HepG2 (cell line): ENCODE measurements around the gene TSKU. TPM values are rescaled to one million over a fixed set of nuclear protein-coding genes. Genes with fewer than 3 reads are reported as not detected.

ENCODE experiments used
- AFF4 ChIP-seq: sonication (generic); formaldehyde crosslinking; IDR thresholded peaks from 2 replicates; pipeline ENCODE4 v1.4.0; 2020; ENCODE audit warnings: missing genetic modification reagents
- BORCS8-MEF2B ChIP-seq: sonication (generic); formaldehyde crosslinking; IDR thresholded peaks from 2 replicates; pipeline ENCODE4 v1.8.0; 2022; ENCODE audit warnings: mild to moderate bottlenecking, missing genetic modification reagents
- GABPB1 ChIP-seq: IDR thresholded peaks from 2 replicates; pipeline ENCODE4 v1.6.1; 2016; ENCODE audit warnings: mild to moderate bottlenecking, missing genetic modification reagents, moderate library complexity, missing compliant biosample characterization
- HMG20B ChIP-seq: conservative IDR thresholded peaks from 2 replicates; pipeline ENCODE4 v1.6.1; 2016; ENCODE audit warnings: missing genetic modification reagents, missing compliant biosample characterization
- KDM5A ChIP-seq: fragments of 200-600 bp; sonication (generic); IDR thresholded peaks from 2 replicates; pipeline ENCODE4 v1.7.0; 2018; ENCODE audit warnings: antibody characterized with exemption, mild to moderate bottlenecking, low read length, borderline replicate concordance
- KDM5B ChIP-seq: sonication (generic); formaldehyde crosslinking; IDR thresholded peaks from 2 replicates; pipeline ENCODE4 v1.4.0; 2020; ENCODE audit warnings: missing genetic modification reagents, mild to moderate bottlenecking, borderline replicate concordance
- KLF11 ChIP-seq: IDR thresholded peaks from 2 replicates; pipeline ENCODE4 v1.6.1; 2016; ENCODE audit warnings: missing compliant biosample characterization
- MYC ChIP-seq: sonication (generic); formaldehyde crosslinking; IDR thresholded peaks from 2 replicates; pipeline ENCODE4 v1.9.0; 2021; ENCODE audit warnings: missing genetic modification reagents, borderline replicate concordance
- PRDM4 ChIP-seq: sonication (generic); formaldehyde crosslinking; IDR thresholded peaks from 2 replicates; pipeline ENCODE4 v1.9.0; 2021; ENCODE audit warnings: missing genetic modification reagents, borderline replicate concordance
- RELA ChIP-seq: sonication (generic); formaldehyde crosslinking; IDR thresholded peaks from 2 replicates; pipeline ENCODE4 v1.4.0; 2020; ENCODE audit warnings: missing genetic modification reagents
- SP1 ChIP-seq, 2 experiments: fragments of 450-650 bp in 1 of 2; sonication (generic) in 1 of 2; formaldehyde crosslinking in 1 of 2; IDR thresholded peaks; 2 replicates each; pipeline versions ENCODE4 v1.4.0 to v1.6.1; 2016 to 2020; ENCODE audit warnings: missing genetic modification reagents in 1 of 2
- YEATS2 ChIP-seq: sonication (generic); formaldehyde crosslinking; IDR thresholded peaks from 2 replicates; pipeline ENCODE4 v1.4.0; 2020; ENCODE audit warnings: missing genetic modification reagents, borderline replicate concordance
- ZFX ChIP-seq: sonication (generic); formaldehyde crosslinking; IDR thresholded peaks from 2 replicates; pipeline ENCODE4 v1.4.0; 2020; ENCODE audit warnings: mild to moderate bottlenecking, low read depth, missing genetic modification reagents, moderate library complexity
- ZFY ChIP-seq: sonication (generic); formaldehyde crosslinking; IDR thresholded peaks from 2 replicates; pipeline ENCODE4 v1.4.0; 2020; ENCODE audit warnings: missing genetic modification reagents
- ZNF205 ChIP-seq: IDR thresholded peaks from 2 replicates; pipeline ENCODE4 v1.6.1; 2018; ENCODE audit warnings: missing biosample characterization, missing genetic modification reagents
- ZNF570 ChIP-seq: sonication (generic); formaldehyde crosslinking; IDR thresholded peaks from 2 replicates; pipeline ENCODE4 v1.4.0; 2020; ENCODE audit warnings: mild to moderate bottlenecking, missing genetic modification reagents, borderline replicate concordance
- ZNF777 ChIP-seq: sonication (generic); formaldehyde crosslinking; IDR thresholded peaks from 2 replicates; pipeline ENCODE4 v1.4.0; 2020; ENCODE audit warnings: missing genetic modification reagents
- polyA plus RNA-seq, 8 experiments: library from polyadenylated mRNA; depleted of rRNA in 3 of 8; stranded (reverse) in 7 of 8; unstranded in 1 of 8; fragments of >200 nt; fragmentation: Illumina TruSeq in 4 of 8; extraction: Trizol in 4 of 8; gene quantifications; 2 replicates each; pipeline versions ENCODE4 v1.2.1 to v1.2.3, GENCODE V29; 2011 to 2016; ENCODE audit warnings: low read depth in 4 of 8, missing spikeins in 1 of 8, mixed read lengths in 1 of 8; ENCODE audit not compliant: insufficient read depth in 1 of 8
- total RNA-seq, 5 experiments: library from RNA; depleted of rRNA; stranded (reverse); fragments of >200 nt; fragmentation: Illumina TruSeq; extraction: Trizol; gene quantifications; 2 replicates each; pipeline ENCODE4 v1.2.3, GENCODE V29; 2016; ENCODE audit warnings: low read depth in 1 of 5
- TF ChIP-seq, protein P1 (sequence below): sonication (generic); formaldehyde crosslinking; IDR thresholded peaks from 2 replicates; pipeline ENCODE4 v1.4.0; 2020; ENCODE audit warnings: missing genetic modification reagents
- TF ChIP-seq, protein P2 (sequence below): sonication (generic); formaldehyde crosslinking; IDR thresholded peaks from 2 replicates; pipeline ENCODE4 v1.5.0; 2020; ENCODE audit warnings: missing genetic modification reagents

Gene TSKU
- total and polyA plus RNA-seq, 2 of the 13 experiments (the other 11 are each of a cell fraction or from before 2014, with no cell fraction given), result 20.3 to 21.4 TPM

GRCh38 chr11:76799066-76799804, 16.1 kb downstream of the TSKU start (continued):
- TF ChIP-seq PRDM4 (CRISPR knock-in tag) (no peak), KDM5B (peak; percentile 85; the same call in 1 of the 2 replicates), ZFY (CRISPR knock-in tag) (0 out of 2 replicates have a peak, but pooled peaks have one; percentile 44), YEATS2 (CRISPR knock-in tag) (peak; percentile 22; the same call in 1 of the 2 replicates), ZNF570 (CRISPR knock-in tag) (no peak), GABPB1 (peak; percentile 83; the same call in 1 of the 2 replicates), KDM5A (no peak), ZNF205 (0 out of 2 replicates have a peak, but pooled peaks have one; percentile 52), BORCS8-MEF2B (CRISPR knock-in tag) (peak; percentile 50; the same call in 1 of the 2 replicates), KLF11 (CRISPR knock-in tag) (no peak), MYC (CRISPR knock-in tag) (peak; percentile 78), ZNF777 (CRISPR knock-in tag) (0 out of 2 replicates have a peak, but pooled peaks have one; percentile 25), HMG20B (CRISPR knock-in tag) (no peak), ZFX (CRISPR knock-in tag) (peak; percentile 73; the same call in 1 of the 2 replicates), SP1 (IDR thresholded peaks at IDR 0.05) (no peak), SP1 (CRISPR knock-in tag; IDR thresholded peaks at IDR 0.05) (0 out of 2 replicates have a peak, but pooled peaks have one; percentile 36), AFF4 (no peak), RELA (CRISPR knock-in tag) (peak; percentile 21; the same call in 1 of the 2 replicates)
- TF ChIP-seq, protein P1, sequence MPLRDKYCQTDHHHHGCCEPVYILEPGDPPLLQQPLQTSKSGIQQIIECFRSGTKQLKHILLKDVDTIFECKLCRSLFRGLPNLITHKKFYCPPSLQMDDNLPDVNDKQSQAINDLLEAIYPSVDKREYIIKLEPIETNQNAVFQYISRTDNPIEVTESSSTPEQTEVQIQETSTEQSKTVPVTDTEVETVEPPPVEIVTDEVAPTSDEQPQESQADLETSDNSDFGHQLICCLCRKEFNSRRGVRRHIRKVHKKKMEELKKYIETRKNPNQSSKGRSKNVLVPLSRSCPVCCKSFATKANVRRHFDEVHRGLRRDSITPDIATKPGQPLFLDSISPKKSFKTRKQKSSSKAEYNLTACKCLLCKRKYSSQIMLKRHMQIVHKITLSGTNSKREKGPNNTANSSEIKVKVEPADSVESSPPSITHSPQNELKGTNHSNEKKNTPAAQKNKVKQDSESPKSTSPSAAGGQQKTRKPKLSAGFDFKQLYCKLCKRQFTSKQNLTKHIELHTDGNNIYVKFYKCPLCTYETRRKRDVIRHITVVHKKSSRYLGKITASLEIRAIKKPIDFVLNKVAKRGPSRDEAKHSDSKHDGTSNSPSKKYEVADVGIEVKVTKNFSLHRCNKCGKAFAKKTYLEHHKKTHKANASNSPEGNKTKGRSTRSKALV (CRISPR knock-in tag), result 0 out of 2 replicates have a peak, but pooled peaks have one; percentile 48
- TF ChIP-seq, protein P2, sequence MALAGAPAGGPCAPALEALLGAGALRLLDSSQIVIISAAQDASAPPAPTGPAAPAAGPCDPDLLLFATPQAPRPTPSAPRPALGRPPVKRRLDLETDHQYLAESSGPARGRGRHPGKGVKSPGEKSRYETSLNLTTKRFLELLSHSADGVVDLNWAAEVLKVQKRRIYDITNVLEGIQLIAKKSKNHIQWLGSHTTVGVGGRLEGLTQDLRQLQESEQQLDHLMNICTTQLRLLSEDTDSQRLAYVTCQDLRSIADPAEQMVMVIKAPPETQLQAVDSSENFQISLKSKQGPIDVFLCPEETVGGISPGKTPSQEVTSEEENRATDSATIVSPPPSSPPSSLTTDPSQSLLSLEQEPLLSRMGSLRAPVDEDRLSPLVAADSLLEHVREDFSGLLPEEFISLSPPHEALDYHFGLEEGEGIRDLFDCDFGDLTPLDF (CRISPR knock-in tag), result peak; percentile 74; the same call in 1 of the 2 replicates
